T-helper 1 cell treated with Interleukin-12 subunit alpha and Interleukin-12 subunit beta and Interleukin-4 antibody, amounts not matched to agents 30 μg/mL and 1 μg/mL, for 36 hours (primary cell): ENCODE data around the gene ADAMTS17.

ENCODE experiments used
- H3K27ac Mint-ChIP-seq: one replicate; pipeline ENCODE4 v1.8.0; 2021; ENCODE audit warnings: mild to moderate bottlenecking, mixed read lengths
- H3K27me3 Mint-ChIP-seq: one replicate; pipeline ENCODE4 v1.8.0; 2021; ENCODE audit warnings: low read depth, mixed read lengths
- H3K36me3 Mint-ChIP-seq: one replicate; pipeline ENCODE4 v1.8.0; 2021; ENCODE audit warnings: low read depth, mixed read lengths
- H3K4me1 Mint-ChIP-seq: one replicate; pipeline ENCODE4 v1.8.0; 2021; ENCODE audit warnings: low read depth, mixed read lengths
- H3K4me3 Mint-ChIP-seq: one replicate; pipeline ENCODE4 v1.8.0; 2021; ENCODE audit warnings: mild to moderate bottlenecking, moderate library complexity, mixed read lengths
- H3K9me3 Mint-ChIP-seq: one replicate; pipeline ENCODE4 v1.8.0; 2021; ENCODE audit warnings: mixed read lengths

ADAMTS17 gene

GRCh38 chr15:100308608-100309007, 33.2 kb downstream of the ADAMTS17 start:
- Mint-ChIP-seq H3K4me1 (no peaks in the 10 kb centered on the region), H3K9me3 (no peaks in the 10 kb centered on the region), H3K36me3 (no peaks in the 10 kb centered on the region), H3K27ac (no peak overlapping the region), H3K27me3 (no peaks in the 10 kb centered on the region), H3K4me3 (no peak overlapping the region)

DNA sequence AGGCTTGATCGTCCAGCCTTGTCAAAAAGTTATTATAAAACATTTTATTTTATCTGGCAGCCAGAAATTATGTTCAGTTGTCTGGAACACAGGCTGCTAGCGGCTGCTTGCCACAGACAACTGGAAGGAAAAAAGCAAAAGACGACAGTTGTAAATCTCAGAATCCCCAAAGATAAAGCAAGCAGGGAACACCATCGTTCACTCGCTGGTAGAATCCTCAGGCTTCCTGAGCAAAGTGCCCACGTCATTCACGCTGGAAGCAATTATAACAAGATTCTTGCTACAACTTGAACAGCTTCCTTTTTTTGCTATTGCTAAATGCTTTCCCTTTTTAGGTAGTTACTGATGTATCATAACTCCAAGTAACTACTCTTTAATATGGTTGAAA, 33.6 kb downstream of the ADAMTS17 start:
- no peak overlapping the region for H3K27ac Mint-ChIP-seq
- no peaks in the 10 kb centered on the region for H3K36me3 Mint-ChIP-seq
- no peaks in the 10 kb centered on the region for H3K27me3 Mint-ChIP-seq

DNA sequence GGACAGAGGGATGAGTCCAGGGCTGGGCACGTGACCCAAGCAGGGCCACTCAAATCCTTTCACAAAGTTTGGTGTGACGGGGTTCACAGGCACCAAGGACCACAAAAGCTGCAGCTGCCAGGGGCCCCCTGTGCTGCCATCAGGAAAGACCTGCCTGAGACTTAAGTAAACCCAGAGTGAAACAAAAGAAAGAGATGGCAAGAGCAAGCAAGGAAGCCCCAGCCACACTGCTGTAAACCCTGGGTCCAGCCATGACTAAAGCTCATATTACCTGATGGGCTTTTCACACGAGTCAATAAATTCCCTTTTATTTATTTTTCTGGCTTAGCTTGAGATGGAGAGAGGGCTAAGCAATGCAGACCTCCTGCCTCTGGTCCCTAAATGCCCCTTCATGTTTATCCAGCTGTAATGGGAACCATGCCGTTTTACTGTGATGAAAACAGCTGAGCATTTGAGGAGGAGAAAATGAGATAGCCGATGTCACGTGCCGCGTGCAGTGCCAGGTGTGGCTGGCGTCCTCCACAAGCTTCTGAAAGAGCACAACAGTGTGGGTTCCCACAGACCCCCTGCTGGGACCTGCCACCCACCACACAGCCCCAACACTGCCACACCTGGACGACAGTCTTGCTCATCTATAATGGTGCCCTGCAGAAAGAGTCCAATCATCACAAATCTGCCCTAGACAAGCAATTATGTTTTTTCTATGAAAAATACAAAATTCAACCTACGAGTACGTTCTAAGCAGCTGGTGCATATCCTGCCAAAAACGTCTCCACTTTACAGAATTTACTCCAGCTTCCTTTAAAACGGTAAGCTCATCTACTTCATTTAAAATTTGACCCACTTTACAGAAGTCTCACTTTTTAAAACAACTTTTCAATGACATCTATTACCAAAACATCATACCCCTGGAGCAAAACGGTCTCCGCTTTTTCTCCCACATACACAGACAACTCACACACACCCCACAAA, 34.2 kb downstream of the ADAMTS17 start:
- Mint-ChIP-seq H3K36me3 (no peaks in the 10 kb centered on the region), H3K27ac (no peak overlapping the region), H3K4me1 (no peaks in the 10 kb centered on the region), H3K27me3 (no peaks in the 10 kb centered on the region), H3K9me3 (no peaks in the 10 kb centered on the region), H3K4me3 (no peak overlapping the region)

More for the DNA sequence above, 33.6 kb downstream of the ADAMTS17 start:
- H3K4me1 Mint-ChIP-seq, result no peaks in the 10 kb centered on the region
- H3K9me3 Mint-ChIP-seq, result no peaks in the 10 kb centered on the region
- no peak overlapping the region for H3K4me3 Mint-ChIP-seq

- H3K4me3 Mint-ChIP-seq, result no peak overlapping the region
- no peak overlapping the region for H3K27ac Mint-ChIP-seq
- peaks cover 5% of the 10 kb centered on the region for H3K4me1 Mint-ChIP-seq
- H3K9me3 Mint-ChIP-seq, result peaks cover 7% of the 10 kb centered on the region
- no peaks in the 10 kb centered on the region for H3K36me3 Mint-ChIP-seq
- H3K27me3 Mint-ChIP-seq, result no peaks in the 10 kb centered on the region
Measured at GRCh38 chr15:100306098-100306497, 35.7 kb downstream of the ADAMTS17 start.

- Mint-ChIP-seq H3K4me1 (peaks cover 5% of the 10 kb centered on the region), H3K4me3 (no peak overlapping the region), H3K36me3 (peaks cover 3% of the 10 kb centered on the region), H3K9me3 (peaks cover 20% of the 10 kb centered on the region), H3K27me3 (no peaks in the 10 kb centered on the region), H3K27ac (no peak overlapping the region)
Measured at GRCh38 chr15:100301910-100302431, 39.8 kb downstream of the ADAMTS17 start.

DNA sequence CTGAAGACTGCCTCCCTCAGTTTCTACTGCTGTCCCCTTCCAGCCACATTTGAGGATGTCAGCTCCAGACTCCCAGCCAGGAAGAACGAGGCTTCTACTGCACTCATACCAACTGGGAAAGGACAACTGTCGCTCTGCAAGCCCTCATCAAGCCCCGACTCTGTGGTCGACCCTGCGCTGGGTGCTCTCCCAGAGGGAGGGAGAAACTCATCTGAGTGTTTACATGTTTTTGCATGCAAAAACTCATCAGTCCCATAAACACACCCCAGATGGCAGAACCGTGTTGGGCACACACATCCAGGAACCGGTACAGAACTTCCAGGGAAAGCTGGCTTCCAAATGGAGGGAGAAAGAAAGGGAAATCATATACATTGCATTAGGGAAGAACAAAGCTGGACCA, 43.5 kb downstream of the ADAMTS17 start:
- Mint-ChIP-seq H3K36me3 (peaks cover 3% of the 10 kb centered on the region), H3K27ac (no peak overlapping the region), H3K9me3 (peaks cover 24% of the 10 kb centered on the region), H3K4me1 (peaks cover 5% of the 10 kb centered on the region), H3K27me3 (no peaks in the 10 kb centered on the region), H3K4me3 (no peak overlapping the region)

DNA sequence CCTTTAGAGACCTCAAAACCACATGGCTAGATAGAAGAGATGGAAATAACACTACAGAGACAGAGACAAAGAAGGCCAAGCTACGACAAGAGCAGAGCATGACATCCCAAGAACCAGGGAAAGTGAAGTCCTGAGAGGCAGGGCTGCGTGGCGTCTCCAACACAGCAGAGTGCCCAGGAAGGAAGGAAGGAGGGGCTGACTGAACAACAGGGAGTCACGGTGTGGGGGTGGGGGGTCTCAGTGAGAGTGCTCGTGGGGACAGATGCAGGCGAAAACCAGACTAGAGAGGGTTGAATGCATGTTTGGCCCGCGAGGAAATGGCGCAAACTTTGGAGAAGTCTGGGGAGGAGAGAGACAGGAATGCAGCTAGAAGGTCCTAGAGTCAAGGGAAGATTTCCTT, 44.0 kb downstream of the ADAMTS17 start:
- H3K36me3 Mint-ChIP-seq, result peaks cover 3% of the 10 kb centered on the region
- H3K4me3 Mint-ChIP-seq, result no peak overlapping the region
- H3K4me1 Mint-ChIP-seq, result peaks cover 5% of the 10 kb centered on the region
- H3K9me3 Mint-ChIP-seq, result peaks cover 24% of the 10 kb centered on the region
- no peaks in the 10 kb centered on the region for H3K27me3 Mint-ChIP-seq
- H3K27ac Mint-ChIP-seq, result no peak overlapping the region

GRCh38 chr15:100295939-100296565, 45.7 kb downstream of the ADAMTS17 start:
- no peaks in the 10 kb centered on the region for H3K27me3 Mint-ChIP-seq
- no peaks in the 10 kb centered on the region for H3K4me1 Mint-ChIP-seq
- no peak overlapping the region for H3K4me3 Mint-ChIP-seq
- peaks cover 3% of the 10 kb centered on the region for H3K36me3 Mint-ChIP-seq
- peaks cover 22% of the 10 kb centered on the region for H3K9me3 Mint-ChIP-seq
- H3K27ac Mint-ChIP-seq, result no peak overlapping the region

DNA sequence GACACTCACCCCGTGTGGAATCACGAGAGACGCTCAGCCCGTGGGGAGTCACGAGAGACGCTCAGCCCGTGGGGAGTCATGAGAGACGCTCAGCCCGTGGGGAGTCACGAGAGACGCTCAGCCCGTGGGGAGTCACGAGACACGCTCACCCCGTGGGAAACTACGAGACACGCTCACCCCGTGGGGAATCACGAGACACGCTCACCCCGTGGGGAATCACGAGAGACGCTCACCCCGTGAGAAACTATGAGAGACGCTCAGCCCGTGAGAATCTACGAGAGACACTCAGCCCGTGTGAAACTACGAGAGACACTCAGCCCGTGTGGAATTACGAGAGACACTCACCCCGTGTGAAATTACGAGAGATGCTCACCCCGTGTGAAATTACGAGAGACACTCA, 49.8 kb downstream of the ADAMTS17 start:
- Mint-ChIP-seq H3K36me3 (no peaks in the 10 kb centered on the region), H3K9me3 (peaks cover 17% of the 10 kb centered on the region), H3K27me3 (peaks cover 4% of the 10 kb centered on the region), H3K4me3 (no peak overlapping the region), H3K27ac (no peak overlapping the region), H3K4me1 (no peaks in the 10 kb centered on the region)

DNA sequence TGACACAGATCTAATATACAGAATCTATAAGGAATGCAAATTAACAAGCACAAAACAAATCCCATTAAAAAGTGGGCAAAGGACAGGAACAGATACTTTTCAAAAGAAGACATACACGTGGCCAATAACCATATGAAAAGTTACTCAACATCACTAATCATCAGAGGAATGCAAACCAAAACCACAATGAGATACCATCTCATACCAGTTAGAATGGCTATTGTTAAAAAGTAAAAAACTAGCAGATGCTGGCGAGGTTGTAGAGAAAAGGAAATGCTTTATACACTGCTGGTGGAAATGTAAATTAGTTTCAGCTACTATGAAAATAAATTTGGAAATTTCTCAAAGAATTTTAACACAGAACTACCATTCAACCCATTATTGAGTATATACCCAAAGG, 50.7 kb downstream of the ADAMTS17 start:
- H3K27me3 Mint-ChIP-seq, result peaks cover 4% of the 10 kb centered on the region
- no peaks in the 10 kb centered on the region for H3K36me3 Mint-ChIP-seq
- peaks cover 17% of the 10 kb centered on the region for H3K9me3 Mint-ChIP-seq
- H3K4me1 Mint-ChIP-seq, result no peaks in the 10 kb centered on the region
- H3K4me3 Mint-ChIP-seq, result no peak overlapping the region
- H3K27ac Mint-ChIP-seq, result no peak overlapping the region

DNA sequence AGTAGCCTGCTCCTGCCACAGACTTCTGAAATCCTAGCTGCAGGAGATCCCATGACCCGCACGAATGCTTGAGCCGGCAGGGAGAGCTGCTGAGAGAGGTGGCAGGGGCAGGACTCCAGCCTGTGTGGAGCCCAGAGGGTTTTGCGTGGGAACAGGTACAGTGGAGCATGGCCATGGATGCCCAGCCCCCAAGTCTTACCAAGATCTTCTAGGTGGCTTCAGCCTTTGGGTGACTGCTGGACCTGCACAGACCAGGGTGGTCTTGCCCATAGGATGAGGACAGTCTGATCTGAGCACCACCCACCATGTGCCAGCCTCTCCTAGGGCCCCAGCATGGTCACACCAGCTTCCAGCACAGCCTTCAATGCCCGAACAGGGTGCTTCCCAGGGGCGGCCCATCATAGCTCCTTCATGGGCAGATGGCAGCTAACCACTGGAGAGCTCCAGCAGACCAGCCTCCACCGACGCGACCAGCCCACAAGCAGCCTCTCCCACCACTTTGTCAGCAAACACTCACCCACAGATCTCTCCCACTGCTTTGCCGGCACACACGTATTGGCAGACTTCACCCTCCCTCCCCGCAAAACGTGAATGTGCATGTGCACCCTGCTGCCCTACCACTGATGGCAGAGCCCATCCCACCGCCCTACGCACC, 56.0 kb downstream of the ADAMTS17 start:
- Mint-ChIP-seq H3K27ac (no peak overlapping the region), H3K36me3 (no peaks in the 10 kb centered on the region)

GRCh38 chr15:100284701-100285100, 57.1 kb downstream of the ADAMTS17 start:
- H3K36me3 Mint-ChIP-seq, result no peaks in the 10 kb centered on the region
- H3K27me3 Mint-ChIP-seq, result peaks cover 4% of the 10 kb centered on the region
- peaks cover 8% of the 10 kb centered on the region for H3K9me3 Mint-ChIP-seq
- no peak overlapping the region for H3K27ac Mint-ChIP-seq
- no peaks in the 10 kb centered on the region for H3K4me1 Mint-ChIP-seq
- H3K4me3 Mint-ChIP-seq, result no peak overlapping the region

More for the DNA sequence above, 56.0 kb downstream of the ADAMTS17 start:
- Mint-ChIP-seq H3K4me1 (no peaks in the 10 kb centered on the region), H3K27me3 (peaks cover 4% of the 10 kb centered on the region), H3K4me3 (no peak overlapping the region), H3K9me3 (peaks cover 8% of the 10 kb centered on the region)

DNA sequence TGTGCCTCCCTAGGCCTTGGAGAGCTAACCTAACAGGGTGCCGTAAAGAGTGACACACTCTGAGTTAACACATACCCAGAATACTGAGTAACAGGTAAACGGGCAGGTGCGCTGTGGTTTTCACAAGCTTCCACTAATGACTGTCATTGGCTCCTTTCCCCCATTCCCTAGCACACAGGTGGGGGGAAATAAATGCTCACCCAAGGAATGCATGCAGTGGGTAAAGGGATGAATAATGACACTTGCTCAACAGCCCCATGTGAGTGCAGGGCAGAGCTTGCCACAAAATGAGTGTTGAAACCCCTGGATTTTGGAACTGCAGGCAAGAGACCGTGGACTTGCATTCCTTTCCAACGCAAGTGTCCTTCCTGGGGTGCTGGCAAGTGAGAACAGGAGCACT, 57.6 kb downstream of the ADAMTS17 start:
- H3K4me1 Mint-ChIP-seq, result no peaks in the 10 kb centered on the region
- peaks cover 4% of the 10 kb centered on the region for H3K27me3 Mint-ChIP-seq
- no peak overlapping the region for H3K27ac Mint-ChIP-seq
- H3K4me3 Mint-ChIP-seq, result no peak overlapping the region
- no peaks in the 10 kb centered on the region for H3K36me3 Mint-ChIP-seq
- peaks cover 8% of the 10 kb centered on the region for H3K9me3 Mint-ChIP-seq

DNA sequence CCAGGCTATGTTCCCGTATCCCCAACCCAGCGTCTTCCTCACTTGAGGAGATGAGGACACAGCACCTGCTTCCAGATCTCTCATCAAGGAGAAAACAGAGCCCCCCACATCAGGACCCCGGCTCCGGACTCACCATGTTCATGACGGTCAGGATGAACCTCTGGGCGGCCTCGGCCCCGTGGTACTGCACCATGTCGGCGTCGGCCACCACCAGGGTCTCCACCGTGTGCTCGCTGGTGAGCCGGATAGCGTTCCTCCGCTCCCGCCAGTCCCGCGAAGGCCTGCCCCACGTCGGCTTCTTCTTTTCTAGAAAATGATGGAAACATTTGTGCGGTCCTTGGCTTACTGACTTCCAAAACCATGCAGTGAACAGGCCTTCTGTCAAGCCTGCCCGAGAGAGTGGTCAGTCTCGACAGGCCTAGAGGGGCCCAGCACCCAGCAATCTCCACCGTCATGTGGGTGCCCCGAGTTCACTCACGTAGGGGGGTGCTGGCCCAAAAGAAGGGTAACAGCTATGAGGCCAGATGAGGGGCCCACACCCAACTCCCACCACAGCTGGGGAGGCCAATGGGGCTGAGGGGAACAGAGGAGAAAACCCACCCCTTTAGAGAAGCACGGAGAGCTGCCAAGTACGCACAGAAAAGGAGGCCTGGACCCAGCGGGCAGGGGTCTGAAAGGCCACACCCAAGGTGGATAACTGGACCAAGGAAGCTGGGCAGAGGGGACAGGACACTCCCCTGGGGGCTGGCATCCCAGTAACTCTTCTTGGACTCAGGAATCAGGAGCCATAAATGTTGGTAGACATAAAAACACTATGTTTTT, 60.5 kb downstream of the ADAMTS17 start:
- H3K4me1 Mint-ChIP-seq, result no peaks in the 10 kb centered on the region
- H3K27me3 Mint-ChIP-seq, result no peaks in the 10 kb centered on the region
- H3K4me3 Mint-ChIP-seq, result no peak overlapping the region
- H3K36me3 Mint-ChIP-seq, result no peaks in the 10 kb centered on the region
- H3K27ac Mint-ChIP-seq, result no peak overlapping the region
- H3K9me3 Mint-ChIP-seq, result no peaks in the 10 kb centered on the region
